Measurements from ENCODE around the gene IRX1.

IRX1 gene

GRCh38 chr5:3601911-3602782 is 6.5 kb downstream of the IRX1 start:
- Histone ChIP-seq H3K9me3 (ENCODE audit: control insufficient read depth, low read length) (no peaks in the 10 kb centered on the region), H3K9ac (ENCODE audit: low read length) (peak overlapping the region; percentile 37), H3K4me3 (ENCODE audit: low read length) (no peak overlapping the region), H3K36me3 (ENCODE audit: control insufficient read depth, insufficient read depth, low read length, severe bottlenecking) (no peaks in the 10 kb centered on the region), H3K4me1 (ENCODE audit: control insufficient read depth, insufficient read depth, low read length) (peaks cover 3% of the 10 kb centered on the region), H3K27me3 (replicated peaks; ENCODE audit: control insufficient read depth, insufficient read depth, low read length) (no peaks in the 10 kb centered on the region)
- no peak for DNase-seq (ENCODE audit: low read depth)

GRCh38 chr5:3602785-3603502 is 7.3 kb downstream of the IRX1 start:
- H3K4me3 ChIP-seq (ENCODE audit: low read length) = no peak overlapping the region
- H3K4me1 ChIP-seq (ENCODE audit: control insufficient read depth, insufficient read depth, low read length) = peaks cover 3% of the 10 kb centered on the region
- H3K9me3 ChIP-seq (ENCODE audit: control insufficient read depth, low read length) = no peaks in the 10 kb centered on the region
- no peaks in the 10 kb centered on the region for H3K27me3 ChIP-seq (replicated peaks; ENCODE audit: control insufficient read depth, insufficient read depth, low read length)
- peak overlapping the region; percentile 37 for H3K9ac ChIP-seq (ENCODE audit: low read length)
- no peaks in the 10 kb centered on the region for H3K36me3 ChIP-seq (ENCODE audit: control insufficient read depth, insufficient read depth, low read length, severe bottlenecking)
- DNase-seq (ENCODE audit: low read depth) = no peak

GRCh38 chr5:3604501-3604900 is 8.9 kb downstream of the IRX1 start:
- DNase-seq (ENCODE audit: low read depth) = no peak
- H3K36me3 ChIP-seq (ENCODE audit: control insufficient read depth, insufficient read depth, low read length, severe bottlenecking) = no peaks in the 10 kb centered on the region
- H3K4me3 ChIP-seq (ENCODE audit: low read length) = no peak overlapping the region
- H3K4me1 ChIP-seq (ENCODE audit: control insufficient read depth, insufficient read depth, low read length) = no peaks in the 10 kb centered on the region
- no peaks in the 10 kb centered on the region for H3K9me3 ChIP-seq (ENCODE audit: control insufficient read depth, low read length)
- no peak overlapping the region for H3K9ac ChIP-seq (ENCODE audit: low read length)
- H3K27me3 ChIP-seq (replicated peaks; ENCODE audit: control insufficient read depth, insufficient read depth, low read length) = no peaks in the 10 kb centered on the region

- H3K4me1 ChIP-seq (ENCODE audit: control insufficient read depth, insufficient read depth, low read length) = no peaks in the 10 kb centered on the region
- no peak overlapping the region for H3K4me3 ChIP-seq (ENCODE audit: low read length)
- DNase-seq (ENCODE audit: low read depth) = no peak
- no peak overlapping the region for H3K9ac ChIP-seq (ENCODE audit: low read length)
- H3K9me3 ChIP-seq (ENCODE audit: control insufficient read depth, low read length) = no peaks in the 10 kb centered on the region
- H3K27me3 ChIP-seq (replicated peaks; ENCODE audit: control insufficient read depth, insufficient read depth, low read length) = no peaks in the 10 kb centered on the region
- H3K36me3 ChIP-seq (ENCODE audit: control insufficient read depth, insufficient read depth, low read length, severe bottlenecking) = no peaks in the 10 kb centered on the region
Measured at GRCh38 chr5:3605298-3606010, 9.8 kb downstream of the IRX1 start.

GRCh38 chr5:3606121-3606831 is 10.6 kb downstream of the IRX1 start:
- Histone ChIP-seq H3K9ac (ENCODE audit: low read length) (peak overlapping the region; percentile 42), H3K4me3 (ENCODE audit: low read length) (peak overlapping the region; percentile 66), H3K9me3 (ENCODE audit: control insufficient read depth, low read length) (no peaks in the 10 kb centered on the region), H3K27me3 (replicated peaks; ENCODE audit: control insufficient read depth, insufficient read depth, low read length) (no peaks in the 10 kb centered on the region), H3K36me3 (ENCODE audit: control insufficient read depth, insufficient read depth, low read length, severe bottlenecking) (no peaks in the 10 kb centered on the region), H3K4me1 (ENCODE audit: control insufficient read depth, insufficient read depth, low read length) (no peaks in the 10 kb centered on the region)
- no peak for DNase-seq (ENCODE audit: low read depth)

GRCh38 chr5:3607541-3608181 is 12.0 kb downstream of the IRX1 start:
- no peaks in the 10 kb centered on the region for H3K27me3 ChIP-seq (replicated peaks; ENCODE audit: control insufficient read depth, insufficient read depth, low read length)

GRCh38 chr5:3609120-3609681 is 13.6 kb downstream of the IRX1 start:
- H3K9me3 ChIP-seq (ENCODE audit: control insufficient read depth, low read length) = no peaks in the 10 kb centered on the region
- H3K4me3 ChIP-seq (ENCODE audit: low read length) = no peak overlapping the region
- H3K4me1 ChIP-seq (ENCODE audit: control insufficient read depth, insufficient read depth, low read length) = peaks cover 3% of the 10 kb centered on the region
- H3K27me3 ChIP-seq (replicated peaks; ENCODE audit: control insufficient read depth, insufficient read depth, low read length) = no peaks in the 10 kb centered on the region
- H3K9ac ChIP-seq (ENCODE audit: low read length) = no peak overlapping the region
- no peaks in the 10 kb centered on the region for H3K36me3 ChIP-seq (ENCODE audit: control insufficient read depth, insufficient read depth, low read length, severe bottlenecking)
- no peak for DNase-seq (ENCODE audit: low read depth)

More at GRCh38 chr5:3607541-3608181, 12.0 kb downstream of the IRX1 start:
- DNase-seq (ENCODE audit: low read depth) = no peak
- H3K4me3 ChIP-seq (ENCODE audit: low read length) = no peak overlapping the region
- no peaks in the 10 kb centered on the region for H3K36me3 ChIP-seq (ENCODE audit: control insufficient read depth, insufficient read depth, low read length, severe bottlenecking)
- H3K9ac ChIP-seq (ENCODE audit: low read length) = no peak overlapping the region
- H3K4me1 ChIP-seq (ENCODE audit: control insufficient read depth, insufficient read depth, low read length) = peaks cover 2% of the 10 kb centered on the region
- no peaks in the 10 kb centered on the region for H3K9me3 ChIP-seq (ENCODE audit: control insufficient read depth, low read length)

GRCh38 chr5:3612591-3613042 is 17.0 kb downstream of the IRX1 start:
- H3K4me3 ChIP-seq (ENCODE audit: low read length) = no peak overlapping the region
- no peak for DNase-seq (ENCODE audit: low read depth)
- no peak overlapping the region for H3K9ac ChIP-seq (ENCODE audit: low read length)
- H3K9me3 ChIP-seq (ENCODE audit: control insufficient read depth, low read length) = no peaks in the 10 kb centered on the region
- H3K27me3 ChIP-seq (replicated peaks; ENCODE audit: control insufficient read depth, insufficient read depth, low read length) = no peaks in the 10 kb centered on the region
- no peaks in the 10 kb centered on the region for H3K36me3 ChIP-seq (ENCODE audit: control insufficient read depth, insufficient read depth, low read length, severe bottlenecking)
- H3K4me1 ChIP-seq (ENCODE audit: control insufficient read depth, insufficient read depth, low read length) = peaks cover 3% of the 10 kb centered on the region

- peaks cover 3% of the 10 kb centered on the region for H3K4me1 ChIP-seq (ENCODE audit: control insufficient read depth, insufficient read depth, low read length)
- DNase-seq (ENCODE audit: low read depth) = no peak
- H3K27me3 ChIP-seq (replicated peaks; ENCODE audit: control insufficient read depth, insufficient read depth, low read length) = no peaks in the 10 kb centered on the region
- no peaks in the 10 kb centered on the region for H3K36me3 ChIP-seq (ENCODE audit: control insufficient read depth, insufficient read depth, low read length, severe bottlenecking)
- no peak overlapping the region for H3K4me3 ChIP-seq (ENCODE audit: low read length)
- no peaks in the 10 kb centered on the region for H3K9me3 ChIP-seq (ENCODE audit: control insufficient read depth, low read length)
- H3K9ac ChIP-seq (ENCODE audit: low read length) = no peak overlapping the region
Measured at GRCh38 chr5:3613726-3614125, 18.1 kb downstream of the IRX1 start.

GRCh38 chr5:3615217-3615616 is 19.6 kb downstream of the IRX1 start:
- Histone ChIP-seq H3K36me3 (ENCODE audit: control insufficient read depth, insufficient read depth, low read length, severe bottlenecking) (no peaks in the 10 kb centered on the region), H3K4me1 (ENCODE audit: control insufficient read depth, insufficient read depth, low read length) (peaks cover 3% of the 10 kb centered on the region), H3K9ac (ENCODE audit: low read length) (no peak overlapping the region), H3K27me3 (replicated peaks; ENCODE audit: control insufficient read depth, insufficient read depth, low read length) (no peaks in the 10 kb centered on the region), H3K9me3 (ENCODE audit: control insufficient read depth, low read length) (no peaks in the 10 kb centered on the region), H3K4me3 (ENCODE audit: low read length) (no peak overlapping the region)
- no peak for DNase-seq (ENCODE audit: low read depth)

Data from adipocyte (in vitro differentiated cells).